Tibial artery (tissue), 4 donors: ENCODE measurements around the gene DDA1.
"Not testable (repeated sequence)": the region's sequence is repeated elsewhere in the genome, so short reads cannot be mapped to it uniquely, and the experiment has no call there.

Experiments used
- DNase-seq, 2 donors: peaks; one replicate each; pipeline ENCODE4 v3.0.0-alpha.2; 2019
- H3K27ac ChIP-seq, 2 donors: fragments of 200-600 bp; sonication (generic) in 1 of 2; 1 replicate in 1 of 2; 2 replicates in 1 of 2; pipeline ENCODE4 v1.5.1; 2018 to 2019; ENCODE audit warnings: mild to moderate bottlenecking in 1 of 2
- H3K27me3 ChIP-seq, 2 donors: fragments of 200-600 bp; sonication (generic) in 1 of 2; one replicate each; pipeline versions ENCODE4 v1.5.1 to v1.6.0; 2016 to 2019
- H3K36me3 ChIP-seq, 3 donors: fragments of 200-600 bp; sonication (generic) in 2 of 3; one replicate each; pipeline ENCODE4 v1.5.1; 2016 to 2019; ENCODE audit warnings: mild to moderate bottlenecking in 2 of 3
- H3K4me1 ChIP-seq, 4 donors: fragments of 200-600 bp; sonication (generic) in 2 of 4; 1 replicate in 3 of 4; 2 replicates in 1 of 4; pipeline ENCODE4 v1.5.1; 2016 to 2019
- H3K4me3 ChIP-seq, 2 donors: fragments of 200-600 bp; sonication (generic) in 1 of 2; 1 replicate in 1 of 2; 2 replicates in 1 of 2; pipeline ENCODE4 v1.5.1; 2018 to 2019; ENCODE audit warnings: mild to moderate bottlenecking in 2 of 2
- H3K9me3 ChIP-seq, 3 donors: fragments of 200-600 bp; sonication (generic) in 1 of 3; one replicate each; pipeline ENCODE4 v1.5.1; 2016 to 2019
- intact Hi-C: fragments of 100-400 bp; cut with DNase I; formaldehyde crosslinking; loops from one replicate; pipeline ENCODE4 v1.15.0; 2023; ENCODE audit warnings: low total_unique reads
- TF ChIP-seq, protein P1 (sequence below), 2 experiments: fragments of 200-600 bp in 1 of 2; fragments of 450-650 bp in 1 of 2; IDR thresholded peaks; one replicate each; pipeline ENCODE4 v1.5.1; 2017 to 2019; ENCODE audit warnings: antibody characterized with exemption in 2 of 2, mild to moderate bottlenecking in 1 of 2, moderate library complexity in 1 of 2

DDA1 gene

DNA sequence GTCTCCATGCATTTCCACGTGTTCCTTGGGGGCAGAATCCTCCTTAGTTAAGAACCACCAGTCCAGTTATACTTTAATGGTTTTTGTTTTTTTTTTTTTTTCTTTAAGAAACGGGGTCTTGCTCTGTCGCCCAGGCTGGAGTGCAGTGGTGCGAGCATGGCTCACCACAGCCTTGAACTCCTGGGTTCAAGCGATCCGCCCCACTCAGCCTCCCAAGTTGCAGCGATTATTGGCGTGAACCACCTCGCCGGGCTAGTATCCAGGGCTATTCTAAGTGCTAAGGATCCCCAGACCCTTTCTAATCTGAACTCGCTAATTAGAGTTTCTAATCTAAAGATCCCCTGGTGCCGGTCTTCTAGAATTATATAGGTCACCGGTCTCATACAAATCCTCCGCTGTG is 15.8 kb upstream of the DDA1 start:
- H3K27me3 ChIP-seq: peaks cover 0 to 8% of the 10 kb centered on the region in 2 donors
- no peak for DNase-seq
- TF ChIP-seq, protein P1, sequence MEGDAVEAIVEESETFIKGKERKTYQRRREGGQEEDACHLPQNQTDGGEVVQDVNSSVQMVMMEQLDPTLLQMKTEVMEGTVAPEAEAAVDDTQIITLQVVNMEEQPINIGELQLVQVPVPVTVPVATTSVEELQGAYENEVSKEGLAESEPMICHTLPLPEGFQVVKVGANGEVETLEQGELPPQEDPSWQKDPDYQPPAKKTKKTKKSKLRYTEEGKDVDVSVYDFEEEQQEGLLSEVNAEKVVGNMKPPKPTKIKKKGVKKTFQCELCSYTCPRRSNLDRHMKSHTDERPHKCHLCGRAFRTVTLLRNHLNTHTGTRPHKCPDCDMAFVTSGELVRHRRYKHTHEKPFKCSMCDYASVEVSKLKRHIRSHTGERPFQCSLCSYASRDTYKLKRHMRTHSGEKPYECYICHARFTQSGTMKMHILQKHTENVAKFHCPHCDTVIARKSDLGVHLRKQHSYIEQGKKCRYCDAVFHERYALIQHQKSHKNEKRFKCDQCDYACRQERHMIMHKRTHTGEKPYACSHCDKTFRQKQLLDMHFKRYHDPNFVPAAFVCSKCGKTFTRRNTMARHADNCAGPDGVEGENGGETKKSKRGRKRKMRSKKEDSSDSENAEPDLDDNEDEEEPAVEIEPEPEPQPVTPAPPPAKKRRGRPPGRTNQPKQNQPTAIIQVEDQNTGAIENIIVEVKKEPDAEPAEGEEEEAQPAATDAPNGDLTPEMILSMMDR (IDR thresholded peaks at IDR 0.05): no peak
- H3K36me3 ChIP-seq: peaks cover 0 to 20% (median 7%) of the 10 kb centered on the region in 3 donors
- no peak overlapping the region for H3K27ac ChIP-seq
- intact Hi-C loops: no loop called here
- peaks cover 0 to 17% (median 8%) of the 10 kb centered on the region in 4 donors for H3K4me1 ChIP-seq
- no peak overlapping the region for H3K4me3 ChIP-seq
- no peaks in the 10 kb centered on the region for H3K9me3 ChIP-seq

DNA sequence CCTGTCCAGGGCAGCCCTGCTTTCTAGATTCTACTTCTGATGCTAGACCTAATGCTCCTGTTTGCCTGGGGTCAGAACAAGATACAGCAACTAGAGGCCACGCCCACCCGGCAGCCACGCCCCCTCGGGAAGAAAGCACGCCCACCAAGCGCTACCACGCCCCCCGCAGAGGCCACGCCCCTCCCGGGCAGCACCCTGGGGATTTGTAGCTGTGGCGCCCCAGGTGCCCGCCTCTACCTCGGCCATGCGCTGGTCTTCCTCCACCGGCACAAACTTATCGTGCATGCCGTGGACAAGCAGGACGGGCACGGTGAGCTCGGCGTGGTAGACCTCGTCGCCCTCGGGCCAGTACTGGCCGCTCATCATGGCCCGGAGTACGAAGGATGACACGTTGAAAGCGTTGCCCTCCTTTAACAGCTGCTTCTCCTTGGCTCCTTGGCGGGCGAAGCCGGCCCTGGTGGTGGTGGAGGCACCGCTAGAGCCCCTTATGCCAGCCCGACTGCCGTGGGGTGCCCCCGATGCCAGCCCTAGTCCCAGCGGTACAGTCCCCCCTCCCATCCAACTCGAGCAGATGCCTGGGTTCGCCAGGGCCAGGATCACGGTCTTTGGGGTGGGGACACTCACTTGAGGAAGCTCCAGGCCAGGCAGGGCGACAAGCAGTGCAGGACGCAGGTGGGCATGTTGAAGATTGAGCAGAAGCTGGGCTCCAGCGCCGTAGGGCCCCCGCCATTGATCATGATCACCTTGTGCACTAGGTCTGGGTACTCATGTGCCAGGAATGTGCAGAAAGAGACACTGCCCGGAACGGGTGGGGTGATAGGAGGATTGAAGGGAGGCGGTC is 15.1 kb upstream of the DDA1 start:
- TF ChIP-seq, protein P1 (IDR thresholded peaks at IDR 0.05): no peak
- intact Hi-C loops: no loop called here
- no peak overlapping the region for H3K27ac ChIP-seq
- DNase-seq: no peak
- peaks cover 0 to 3% of the 10 kb centered on the region in 2 donors for H3K27me3 ChIP-seq
- H3K9me3 ChIP-seq: no peaks in the 10 kb centered on the region
- H3K4me1 ChIP-seq: peaks cover 0 to 17% (median 8%) of the 10 kb centered on the region in 4 donors
- H3K36me3 ChIP-seq: peaks cover 0 to 26% (median 7%) of the 10 kb centered on the region in 3 donors
- no peak overlapping the region for H3K4me3 ChIP-seq

DNA sequence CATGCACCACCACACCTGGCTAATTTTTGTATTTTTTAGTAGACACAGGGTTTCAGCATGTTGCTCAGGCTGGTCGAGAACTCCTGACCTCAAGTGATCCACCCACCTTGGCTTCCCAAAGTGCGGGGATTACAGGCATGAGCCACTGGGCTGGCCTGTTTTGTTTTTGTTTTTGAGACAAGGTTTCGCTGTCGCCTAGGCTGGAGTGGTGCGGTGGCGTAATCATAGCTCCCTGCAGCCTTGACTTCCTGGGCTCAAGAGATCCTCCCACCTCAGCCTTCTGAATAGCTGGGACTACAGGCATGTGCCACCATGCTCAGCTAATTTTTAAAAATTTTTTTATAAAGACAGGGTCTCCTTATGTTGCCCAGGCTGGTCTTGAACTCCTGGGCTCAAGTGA is 13.8 kb upstream of the DDA1 start:
- H3K9me3 ChIP-seq, H3K4me3 ChIP-seq, DNase-seq, intact Hi-C loops, H3K27ac ChIP-seq, H3K27me3 ChIP-seq: not testable (repeated sequence)
- Histone ChIP-seq H3K4me1 (peaks cover 0 to 12% (median 8%) of the 10 kb centered on the region in 4 donors), H3K36me3 (peaks cover 0 to 37% (median 7%) of the 10 kb centered on the region in 3 donors)

DNA sequence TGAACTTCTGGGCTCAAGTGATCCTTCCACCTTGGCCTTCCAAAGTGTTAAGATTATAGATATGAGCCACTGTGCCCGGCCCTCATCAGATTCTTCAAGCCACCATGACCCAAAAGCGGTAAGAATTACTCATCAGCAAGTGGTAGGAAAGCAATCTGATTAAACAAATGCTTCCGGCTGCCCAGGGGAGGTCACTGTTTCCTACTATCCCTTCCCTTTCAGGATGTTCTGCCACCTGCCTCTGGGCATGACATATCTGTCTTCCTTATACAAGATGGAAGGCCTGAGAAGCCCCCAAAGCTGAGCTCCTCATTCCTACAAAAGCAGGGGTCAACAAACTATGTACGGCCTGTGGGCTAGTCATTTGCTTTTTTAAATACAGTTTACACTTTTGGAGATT is 13.1 kb upstream of the DDA1 start:
- TF ChIP-seq, protein P1 (IDR thresholded peaks at IDR 0.05): no peak
- no peak for DNase-seq
- H3K27me3 ChIP-seq: no peaks in the 10 kb centered on the region
- H3K9me3 ChIP-seq: no peaks in the 10 kb centered on the region
- peaks cover 0 to 44% (median 13%) of the 10 kb centered on the region in 3 donors for H3K36me3 ChIP-seq
- H3K4me3 ChIP-seq: no peak overlapping the region
- intact Hi-C loops: no loop called here
- H3K27ac ChIP-seq: no peak overlapping the region
- H3K4me1 ChIP-seq: peaks cover 0 to 12% (median 8%) of the 10 kb centered on the region in 4 donors

DNA sequence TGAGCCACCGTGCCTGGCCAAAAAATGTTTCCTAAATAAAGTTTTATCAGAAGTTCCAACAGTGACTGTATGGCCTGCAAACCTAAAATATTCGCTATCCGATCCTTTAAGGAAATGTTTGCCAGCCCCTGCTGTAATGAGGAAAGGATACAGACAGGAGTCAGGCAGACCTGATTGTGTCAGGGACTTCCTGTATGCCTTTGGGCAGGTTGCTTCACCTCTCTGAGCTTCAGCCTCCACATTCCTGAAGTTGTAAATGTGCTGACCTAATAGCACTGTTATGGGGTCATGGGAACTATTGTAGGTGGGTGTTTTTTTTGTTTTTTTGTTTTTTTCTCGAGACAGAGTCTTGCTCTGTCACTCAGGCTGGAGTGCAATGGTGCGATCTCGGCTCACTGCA is 12.4 kb upstream of the DDA1 start:
- Histone ChIP-seq H3K4me1 (peaks cover 0 to 11% (median 5%) of the 10 kb centered on the region in 4 donors), H3K36me3 (peaks cover 0 to 47% (median 13%) of the 10 kb centered on the region in 3 donors), H3K27ac (no peak overlapping the region), H3K9me3 (no peaks in the 10 kb centered on the region), H3K4me3 (no peak overlapping the region), H3K27me3 (no peaks in the 10 kb centered on the region)
- intact Hi-C loops: no loop called here
- no peak for DNase-seq
- TF ChIP-seq, protein P1 (IDR thresholded peaks at IDR 0.05): no peak

DNA sequence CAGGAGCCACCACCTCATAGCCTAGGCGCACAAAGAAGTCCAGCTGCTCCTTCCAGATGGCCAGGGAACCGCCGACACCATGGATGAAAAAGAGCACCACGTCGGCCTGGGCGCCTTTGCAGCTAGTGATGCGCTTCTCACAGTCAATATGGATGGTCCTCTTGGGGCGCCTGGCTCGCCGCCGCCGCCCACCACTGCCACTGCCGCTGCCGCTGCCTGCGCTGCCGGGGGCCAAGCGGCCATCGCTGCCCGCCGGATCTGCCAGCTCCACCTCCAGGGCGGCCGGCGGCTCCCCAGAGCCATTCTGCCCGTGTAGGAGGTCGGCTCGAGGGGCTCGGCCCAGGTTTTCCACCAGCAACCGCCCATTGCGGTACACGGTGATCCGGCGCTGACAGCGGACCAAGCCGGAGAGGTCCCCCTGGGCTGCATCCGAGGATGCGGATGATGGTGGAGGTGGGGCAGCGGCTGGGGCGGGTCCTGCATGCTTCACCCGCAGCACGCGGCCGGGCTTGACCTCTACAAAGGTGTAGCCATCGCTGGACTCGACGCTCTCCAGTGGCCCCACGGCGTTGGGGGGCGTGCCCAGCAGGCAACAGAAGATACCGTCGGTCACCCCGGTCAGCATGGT is 8.3 kb upstream of the DDA1 start:
- TF ChIP-seq, protein P1 (IDR thresholded peaks at IDR 0.05): no peak
- Histone ChIP-seq H3K9me3 (no peaks in the 10 kb centered on the region), H3K4me3 (no peak overlapping the region), H3K4me1 (peaks cover 0 to 34% (median 26%) of the 10 kb centered on the region in 4 donors), H3K27ac (no peak overlapping the region), H3K36me3 (peaks cover 0 to 39% (median 13%) of the 10 kb centered on the region in 3 donors), H3K27me3 (no peaks in the 10 kb centered on the region)
- intact Hi-C loops: loop anchor here (5.0 kb wide), 1 partner anchor 86 kb away; no protein-coding TSS in a partner anchor
- DNase-seq: no peak
